NOMO-1 treated with dmso at 0.1 percent for 144 hours (cell line): ENCODE results near the gene RAB1B.
A peak's percentile ranks its signal among the peaks of the same experiment; 100 is the strongest.
"Not testable (repeated sequence)": the region's sequence is repeated elsewhere in the genome, so short reads cannot be mapped to it uniquely, and the experiment has no call there.

Source experiments
- DNase-seq: peaks from one replicate; lab custom pipeline; 2025; ENCODE audit not compliant: unreplicated experiment; lab: John Stamatoyannopoulos, UW

RAB1B gene

DNA sequence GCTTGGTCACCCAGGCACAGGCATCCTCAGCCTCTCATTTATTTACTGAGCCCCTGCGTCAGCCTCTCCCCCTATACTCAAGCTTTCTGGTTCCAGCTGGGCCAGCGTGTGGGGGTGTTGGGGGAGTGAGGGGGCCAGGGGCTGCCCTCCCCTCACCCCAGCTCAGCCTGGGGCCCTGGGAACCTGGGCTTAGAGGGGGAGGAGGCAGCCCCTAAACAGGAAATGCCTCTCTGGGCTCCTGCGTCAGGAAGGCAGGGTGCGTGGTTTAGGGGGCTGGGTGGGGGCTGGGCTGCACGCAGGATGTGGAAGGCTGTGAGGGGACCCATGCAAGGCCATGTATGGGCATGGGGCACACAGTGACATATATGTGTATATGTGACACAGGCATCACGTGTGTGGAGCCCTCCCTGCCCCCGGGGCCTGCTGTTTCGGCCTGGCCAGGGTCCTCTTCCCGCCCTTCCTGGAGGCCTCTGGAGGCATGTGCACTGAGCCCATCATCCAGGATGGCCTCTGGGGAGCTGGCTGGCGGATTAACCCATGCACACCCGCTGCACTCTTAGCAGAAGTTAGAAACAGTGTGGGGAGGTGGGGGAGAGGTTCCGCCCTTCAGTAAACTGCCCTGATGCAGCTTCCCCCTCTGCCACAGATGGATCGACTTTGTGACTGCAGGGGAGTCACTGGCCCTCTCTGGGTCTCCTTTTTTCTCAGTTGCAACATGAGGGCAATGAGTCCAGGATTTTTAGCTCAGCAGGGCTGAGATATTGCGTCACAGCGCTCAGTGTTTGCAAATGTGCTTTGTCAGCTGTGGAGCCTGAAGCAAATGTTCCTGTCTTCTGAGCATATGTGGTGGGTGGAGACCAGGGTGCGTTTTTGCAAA lies 49.5 kb downstream of the RAB1B start:
- DNase-seq: peak; percentile 90

DNA sequence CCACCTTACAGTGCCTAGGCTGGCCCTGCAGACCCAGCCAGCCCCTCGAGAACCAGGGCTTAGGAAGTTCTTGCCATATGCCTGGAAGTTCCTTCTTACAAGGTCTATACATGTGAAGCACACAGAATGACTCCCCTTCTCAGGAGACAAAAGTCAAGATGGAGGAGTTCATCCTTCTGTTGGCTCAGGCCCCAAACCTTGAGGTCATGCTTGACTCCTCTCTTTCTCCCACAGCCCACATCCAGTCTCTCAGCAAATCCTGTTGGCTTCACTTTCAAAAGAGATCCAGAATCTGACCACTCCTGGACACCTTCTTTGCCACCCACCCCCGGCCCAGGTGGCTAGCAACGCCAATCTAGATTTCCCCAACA lies 50.1 kb downstream of the RAB1B start:
- no peak for DNase-seq

DNA sequence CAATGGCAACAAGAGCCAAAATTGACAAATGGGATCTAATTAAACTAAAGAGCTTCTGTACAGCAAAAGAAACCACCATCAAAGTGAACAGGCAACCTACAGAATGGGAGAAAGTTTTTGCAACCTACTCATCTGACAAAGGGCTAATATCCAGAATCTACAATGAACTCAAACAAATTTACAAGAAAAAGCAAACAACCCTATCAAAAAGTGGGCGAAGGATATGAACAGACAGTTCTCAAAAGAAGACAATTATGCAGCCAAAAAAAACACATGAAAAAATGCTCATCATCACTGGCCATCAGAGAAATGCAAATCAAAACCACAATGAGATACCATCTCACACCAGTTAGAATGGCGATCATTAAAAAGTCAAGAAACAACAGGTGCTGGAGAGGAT lies 51.9 kb downstream of the RAB1B start:
- not testable (repeated sequence) for DNase-seq

- not testable (repeated sequence) for DNase-seq
These were observed 52.3 kb downstream of the RAB1B start for GRCh38 chr11:66320748-66321147.

DNA sequence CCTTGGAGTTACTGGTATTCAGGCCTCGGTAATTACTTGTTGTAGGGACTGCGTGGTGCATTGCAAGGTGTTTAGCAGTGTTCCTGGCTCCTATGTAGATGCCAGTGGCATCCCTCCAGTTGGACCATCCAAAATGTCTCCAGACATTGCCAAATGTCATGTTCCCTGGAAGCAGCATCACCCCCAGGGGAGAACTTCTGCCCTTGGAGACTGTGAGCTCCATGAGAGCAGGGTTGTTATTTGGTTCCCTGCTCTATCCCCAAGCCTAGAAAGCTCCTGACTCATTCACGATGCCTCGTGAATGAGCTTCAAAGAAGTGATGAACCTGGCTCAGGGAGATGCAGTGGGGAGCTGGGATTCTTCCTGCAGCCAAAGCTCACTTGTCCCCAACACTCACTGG lies 53.2 kb downstream of the RAB1B start:
- no peak for DNase-seq

GRCh38 chr11:66322732-66323427 lies 54.4 kb downstream of the RAB1B start:
- DNase-seq: no peak

GRCh38 chr11:66323684-66324083 lies 55.2 kb downstream of the RAB1B start:
- no peak for DNase-seq

- no peak for DNase-seq
These were observed 56.2 kb downstream of the RAB1B start for GRCh38 chr11:66324664-66325063.

- DNase-seq: no peak
These were observed 56.8 kb downstream of the RAB1B start for GRCh38 chr11:66325263-66325671.

DNA sequence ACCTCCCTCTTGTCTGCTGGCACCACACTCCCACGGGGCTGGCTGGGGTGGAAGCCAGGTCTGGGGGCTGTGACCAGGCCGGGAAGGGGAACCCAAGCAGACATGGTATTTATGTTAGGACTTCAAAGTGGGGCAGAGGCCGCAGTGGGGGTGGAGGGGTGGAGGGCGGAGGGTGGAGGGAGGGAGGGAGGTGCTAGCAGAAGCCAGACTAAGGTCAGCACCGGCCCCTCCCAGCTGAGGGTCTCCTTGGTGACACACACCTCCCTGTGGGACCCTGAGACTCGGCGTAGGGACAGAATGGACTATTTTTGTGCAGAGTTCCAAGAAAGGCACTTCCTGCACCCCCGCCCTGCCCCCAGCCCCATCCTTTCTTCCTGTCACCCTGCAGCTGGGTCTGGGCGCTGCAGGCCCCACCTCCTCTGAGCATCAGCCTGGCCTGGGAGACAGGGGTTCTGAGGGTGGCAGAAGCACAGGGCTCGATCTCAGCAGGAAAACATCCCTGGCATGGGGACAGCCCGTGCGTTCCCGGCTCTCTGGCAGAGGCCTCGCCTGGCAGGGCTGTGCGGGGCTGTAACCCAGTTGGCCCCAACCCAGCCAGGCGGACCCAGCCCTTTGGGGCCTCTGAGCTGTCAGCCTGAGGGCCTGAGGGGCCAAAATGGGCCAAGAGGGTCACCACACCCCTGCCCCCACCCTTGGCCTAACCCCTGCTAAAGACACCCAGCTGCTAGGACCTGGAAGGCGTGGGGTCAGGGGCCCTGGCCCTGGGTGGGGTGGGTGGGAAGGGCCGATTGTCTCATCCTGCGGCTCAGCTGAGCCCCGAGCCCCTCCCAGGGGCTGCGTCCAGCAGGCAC lies 58.0 kb downstream of the RAB1B start:
- no peak for DNase-seq
